T-helper 1 cell treated with Interleukin-12 subunit alpha and Interleukin-12 subunit beta and Interleukin-4 antibody, amounts not matched to agents 30 μg/mL and 1 μg/mL, for 36 hours (primary cell): ENCODE results near the gene USP36.
A peak's percentile ranks its signal among the peaks of the same experiment; 100 is the strongest.
"Not testable (repeated sequence)": the region's sequence is repeated elsewhere in the genome, so short reads cannot be mapped to it uniquely, and the experiment has no call there.

Experiments
- H3K27ac Mint-ChIP-seq: one replicate; pipeline ENCODE4 v1.8.0; 2021; ENCODE audit warnings: mild to moderate bottlenecking, mixed read lengths
- H3K27me3 Mint-ChIP-seq: one replicate; pipeline ENCODE4 v1.8.0; 2021; ENCODE audit warnings: low read depth, mixed read lengths
- H3K36me3 Mint-ChIP-seq: one replicate; pipeline ENCODE4 v1.8.0; 2021; ENCODE audit warnings: low read depth, mixed read lengths
- H3K4me1 Mint-ChIP-seq: one replicate; pipeline ENCODE4 v1.8.0; 2021; ENCODE audit warnings: low read depth, mixed read lengths
- H3K4me3 Mint-ChIP-seq: one replicate; pipeline ENCODE4 v1.8.0; 2021; ENCODE audit warnings: mild to moderate bottlenecking, moderate library complexity, mixed read lengths
- H3K9me3 Mint-ChIP-seq: one replicate; pipeline ENCODE4 v1.8.0; 2021; ENCODE audit warnings: mixed read lengths

Gene USP36

DNA sequence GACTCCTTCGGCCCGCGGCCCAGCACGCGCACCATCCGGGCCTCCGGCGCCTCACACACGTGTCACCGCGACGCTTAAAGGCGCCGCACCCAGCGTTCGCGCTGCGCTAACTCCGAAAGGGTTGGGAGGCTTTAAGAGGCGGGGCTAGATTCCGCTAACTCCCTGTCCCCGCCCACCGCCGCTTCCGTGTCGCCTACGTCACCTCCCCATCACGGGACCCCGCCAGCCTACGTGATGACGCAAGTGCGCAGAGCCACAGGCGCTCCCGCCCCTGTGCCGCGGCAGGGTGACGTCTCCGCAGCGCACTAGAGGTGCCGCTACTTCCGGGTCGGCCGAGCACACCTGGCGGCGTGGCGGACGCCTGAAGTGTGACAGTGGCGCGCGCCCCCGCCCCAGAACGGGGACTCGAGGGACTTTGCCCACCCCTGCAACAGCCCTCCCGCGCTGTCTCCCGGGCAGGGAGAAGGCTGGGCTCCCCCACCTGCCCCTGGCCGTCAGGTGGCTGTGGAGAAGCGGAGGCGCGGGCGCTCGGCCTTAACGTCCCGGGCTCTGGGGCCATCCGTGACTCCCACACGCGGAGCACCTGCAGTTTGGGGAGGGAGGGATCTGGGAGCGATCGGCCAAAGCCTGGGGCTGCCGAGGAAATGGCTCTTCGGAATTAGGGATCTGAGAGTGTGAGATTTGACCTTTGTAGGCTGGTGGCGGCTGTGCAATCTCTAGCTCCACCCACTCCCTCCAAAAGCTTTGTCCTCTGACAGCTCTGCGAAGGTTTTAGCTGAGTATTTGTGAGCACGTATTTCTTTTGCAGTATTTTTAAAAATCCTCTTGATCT lies at the start of gene USP36:
TSS of gene USP36 (minus strand) at position 35 of the 832 bp plus-strand sequence. CDS start 4,451 bp downstream, outside the sequence.
- H3K4me1 Mint-ChIP-seq, result peaks cover 43% of the 10 kb centered on the region
- H3K4me3 Mint-ChIP-seq, result peak within 1 kb of the TSS; percentile 87
- H3K27me3 Mint-ChIP-seq, result no peaks in the 10 kb centered on the region
- H3K27ac Mint-ChIP-seq, result peak within 1 kb of the TSS; percentile 90
- H3K9me3 Mint-ChIP-seq, result no peaks in the 10 kb centered on the region
- peaks cover 17% of the 10 kb centered on the region for H3K36me3 Mint-ChIP-seq

DNA sequence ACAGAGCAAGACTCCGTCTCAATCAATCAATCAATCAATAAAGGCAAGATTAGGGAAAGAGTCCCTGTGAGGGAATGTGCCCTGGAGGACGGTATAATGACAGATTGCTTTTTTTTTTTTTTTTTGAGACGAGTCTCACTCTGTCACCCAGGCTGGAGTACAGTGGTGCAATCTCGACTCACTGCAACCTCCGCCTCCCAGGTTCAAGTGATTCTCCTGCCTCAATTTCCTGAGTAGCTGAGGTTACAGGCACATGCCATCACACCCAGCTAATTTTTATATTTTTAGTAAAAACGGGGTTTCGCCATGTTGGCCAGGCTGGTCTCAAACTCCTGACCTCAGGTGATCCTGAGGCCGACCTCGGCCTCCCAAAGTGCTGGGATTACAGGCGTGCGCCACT lies 49.5 kb upstream of the USP36 start:
- not testable (repeated sequence) for H3K9me3 Mint-ChIP-seq, H3K36me3 Mint-ChIP-seq
- Mint-ChIP-seq H3K4me1 (peaks cover 35% of the 10 kb centered on the region), H3K4me3 (peak overlapping the region; percentile 41), H3K27me3 (peaks cover 26% of the 10 kb centered on the region), H3K27ac (peak overlapping the region; percentile 90)

DNA sequence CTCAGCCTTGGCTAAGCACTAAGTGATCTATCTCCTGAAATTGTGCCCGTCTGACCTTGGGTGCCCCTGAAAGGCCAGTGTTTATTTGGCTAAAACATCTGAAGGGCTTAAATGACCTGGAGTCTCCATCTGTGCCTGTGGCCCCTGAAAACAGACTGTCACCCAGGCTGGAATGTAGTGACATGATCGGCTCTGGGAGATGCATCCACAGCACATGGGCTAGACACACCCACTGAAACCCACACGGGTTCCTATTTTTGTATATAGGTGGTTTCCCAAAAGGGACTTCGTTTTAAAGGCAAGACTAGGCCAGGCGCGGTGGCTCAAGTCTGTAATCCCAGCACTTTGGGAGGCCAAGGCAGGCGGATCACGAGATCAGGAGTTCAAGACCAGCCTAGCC lies 48.9 kb upstream of the USP36 start:
- no peaks in the 10 kb centered on the region for H3K36me3 Mint-ChIP-seq
- peak overlapping the region; percentile 75 for H3K27ac Mint-ChIP-seq
- peak overlapping the region; percentile 56 for H3K4me3 Mint-ChIP-seq
- no peaks in the 10 kb centered on the region for H3K9me3 Mint-ChIP-seq
- peaks cover 35% of the 10 kb centered on the region for H3K4me1 Mint-ChIP-seq
- peaks cover 23% of the 10 kb centered on the region for H3K27me3 Mint-ChIP-seq

DNA sequence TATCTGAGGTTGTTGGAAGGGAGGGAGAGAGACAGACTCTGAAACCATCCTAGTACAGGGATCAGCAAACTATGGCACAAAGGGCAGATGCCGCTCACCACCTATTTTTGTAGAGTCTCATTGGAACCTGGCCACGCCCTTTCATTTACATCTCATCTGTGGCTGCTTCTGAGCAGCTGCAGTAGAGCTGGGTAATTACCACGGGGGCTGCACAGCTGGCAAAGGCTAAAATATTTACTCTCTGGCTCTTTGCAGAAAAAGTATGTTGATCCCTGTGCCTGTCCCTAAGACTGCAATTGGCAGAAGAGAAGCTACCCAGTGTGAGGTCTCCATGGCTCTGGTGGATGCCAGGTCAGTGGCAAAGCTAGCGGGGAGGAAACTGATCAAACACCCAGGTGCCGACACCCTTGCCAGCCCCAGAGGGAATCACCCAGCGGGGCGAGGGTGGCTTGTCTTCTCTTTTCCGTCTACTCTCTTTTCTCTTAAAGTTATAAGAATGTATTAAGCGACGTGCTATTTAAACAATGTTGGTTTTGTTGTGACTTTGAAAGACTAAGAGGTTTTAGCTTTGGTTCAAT lies 48.4 kb upstream of the USP36 start:
- Mint-ChIP-seq H3K9me3 (no peaks in the 10 kb centered on the region), H3K27ac (peak overlapping the region; percentile 75), H3K36me3 (no peaks in the 10 kb centered on the region), H3K4me3 (peak overlapping the region; percentile 56), H3K4me1 (peaks cover 35% of the 10 kb centered on the region), H3K27me3 (peaks cover 22% of the 10 kb centered on the region)

DNA sequence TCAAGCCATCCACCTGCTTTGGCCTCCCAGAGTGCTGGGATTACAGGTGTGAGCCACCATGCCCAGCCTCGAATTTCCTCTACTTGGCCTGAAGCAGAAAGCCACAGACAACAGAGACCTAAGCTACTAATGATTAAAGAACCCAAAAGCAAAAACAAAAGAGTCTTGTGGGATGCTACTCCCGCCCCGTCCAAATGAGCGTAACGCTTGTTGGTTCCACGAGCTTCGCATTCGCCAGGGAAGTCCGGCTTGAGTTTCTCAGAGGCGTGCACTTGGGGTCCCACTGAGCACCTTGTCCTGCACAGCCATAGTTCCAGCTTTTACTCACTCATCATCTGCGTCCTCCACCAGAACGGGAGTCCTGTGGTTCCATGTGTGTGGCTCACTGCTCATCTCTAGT lies 46.3 kb upstream of the USP36 start:
- no peak overlapping the region for H3K4me3 Mint-ChIP-seq
- peaks cover 32% of the 10 kb centered on the region for H3K4me1 Mint-ChIP-seq
- no peaks in the 10 kb centered on the region for H3K9me3 Mint-ChIP-seq
- H3K36me3 Mint-ChIP-seq, result no peaks in the 10 kb centered on the region
- no peak overlapping the region for H3K27ac Mint-ChIP-seq
- H3K27me3 Mint-ChIP-seq, result peaks cover 19% of the 10 kb centered on the region

DNA sequence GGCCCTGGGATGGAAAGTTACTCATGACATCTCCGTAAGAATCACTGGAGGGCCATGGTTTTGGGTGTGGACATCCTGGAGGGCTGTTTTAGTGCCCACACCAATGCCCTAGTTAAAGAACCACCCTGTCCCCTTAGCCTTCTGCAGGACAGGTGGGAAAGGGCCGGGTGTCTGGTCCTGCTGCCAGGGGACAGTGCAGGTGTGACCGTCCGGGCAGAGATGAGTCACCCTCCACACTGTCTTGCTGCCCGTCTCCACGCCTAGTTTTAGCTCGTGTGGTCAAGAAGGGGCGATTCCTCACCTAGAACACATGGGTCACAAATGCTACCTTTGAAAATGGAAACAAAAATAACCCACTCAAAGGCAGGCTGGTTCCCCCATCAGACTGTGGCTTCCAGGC lies 45.3 kb upstream of the USP36 start:
- H3K4me3 Mint-ChIP-seq, result no peak overlapping the region
- H3K27ac Mint-ChIP-seq, result no peak overlapping the region
- peaks cover 19% of the 10 kb centered on the region for H3K27me3 Mint-ChIP-seq
- H3K4me1 Mint-ChIP-seq, result peaks cover 22% of the 10 kb centered on the region
- no peaks in the 10 kb centered on the region for H3K36me3 Mint-ChIP-seq
- H3K9me3 Mint-ChIP-seq, result no peaks in the 10 kb centered on the region

DNA sequence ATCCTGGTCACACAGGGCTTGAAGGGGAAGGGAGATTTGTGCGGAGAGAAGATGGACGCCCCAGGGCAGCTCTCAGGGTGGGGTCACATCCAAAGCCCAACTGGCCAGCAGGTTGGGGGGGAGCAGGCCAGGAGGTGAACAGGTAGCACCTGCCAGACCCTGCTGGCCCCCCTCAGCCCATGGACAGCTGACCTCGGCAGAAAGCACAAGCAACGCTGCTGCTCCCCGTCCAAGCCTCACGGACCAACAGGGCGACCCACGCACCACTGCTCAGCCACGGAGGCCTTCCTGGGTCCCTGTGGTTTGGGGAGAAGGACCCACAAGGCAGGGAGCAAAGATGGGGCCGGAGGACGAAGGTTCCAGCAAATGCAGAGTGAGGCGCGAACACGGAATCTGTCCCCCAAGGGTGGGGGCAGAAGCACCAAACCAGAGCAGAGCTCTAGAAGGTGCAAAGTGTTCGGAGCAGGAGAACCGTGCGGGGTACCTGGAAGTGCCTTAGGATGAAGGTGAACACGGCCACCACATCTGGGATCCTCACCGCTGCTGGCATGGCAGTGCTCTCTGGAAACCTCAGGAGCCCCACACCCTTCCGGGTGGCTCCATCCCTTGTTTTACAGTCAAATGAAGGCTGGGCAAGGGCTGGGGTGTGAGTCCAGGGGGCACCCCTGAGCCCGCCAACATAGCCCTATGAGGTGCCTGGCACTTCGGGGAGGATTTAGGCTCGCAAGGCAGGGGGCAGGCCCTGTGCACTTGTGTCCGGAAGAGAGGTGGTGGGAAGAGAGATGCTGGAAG lies 44.5 kb upstream of the USP36 start:
- H3K27me3 Mint-ChIP-seq, result peaks cover 19% of the 10 kb centered on the region
- H3K27ac Mint-ChIP-seq, result no peak overlapping the region
- no peak overlapping the region for H3K4me3 Mint-ChIP-seq
- H3K9me3 Mint-ChIP-seq, result no peaks in the 10 kb centered on the region
- H3K36me3 Mint-ChIP-seq, result no peaks in the 10 kb centered on the region
- H3K4me1 Mint-ChIP-seq, result peaks cover 20% of the 10 kb centered on the region

DNA sequence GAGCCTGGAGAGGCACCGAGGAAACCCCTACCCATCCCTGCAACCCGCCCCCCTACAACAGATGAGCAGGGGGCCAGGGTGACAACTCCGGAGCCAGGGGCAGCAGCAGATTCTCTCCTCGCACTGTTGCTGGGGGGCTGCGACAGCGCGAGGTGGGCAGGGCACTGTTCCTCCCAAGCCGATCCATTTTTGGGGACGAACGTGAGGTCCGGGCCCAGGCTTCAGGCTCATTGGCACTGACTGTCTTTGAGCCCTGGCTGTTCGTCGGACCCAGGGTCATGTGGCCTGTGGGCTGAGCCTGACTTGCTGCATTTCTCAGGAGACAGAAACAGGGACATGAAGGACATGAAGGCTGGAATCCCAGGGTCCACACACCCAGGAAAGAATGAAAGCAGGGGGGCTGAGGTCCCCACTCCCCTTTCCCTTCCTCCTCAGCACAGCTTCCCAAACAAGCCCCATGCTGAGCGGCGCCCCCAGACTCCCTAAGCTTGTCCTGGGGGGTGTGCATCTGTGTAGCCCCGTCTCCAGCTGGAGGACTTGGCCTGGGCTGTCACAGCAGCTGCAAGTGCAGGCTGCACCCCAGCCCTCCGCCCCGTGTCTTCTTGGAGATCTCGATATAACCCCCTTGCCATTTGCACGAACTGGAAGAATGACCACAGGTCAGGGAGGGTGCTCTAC lies 43.7 kb upstream of the USP36 start:
- no peak overlapping the region for H3K4me3 Mint-ChIP-seq
- H3K36me3 Mint-ChIP-seq, result no peaks in the 10 kb centered on the region
- peaks cover 22% of the 10 kb centered on the region for H3K4me1 Mint-ChIP-seq
- H3K27ac Mint-ChIP-seq, result no peak overlapping the region
- H3K27me3 Mint-ChIP-seq, result peaks cover 15% of the 10 kb centered on the region
- H3K9me3 Mint-ChIP-seq, result no peaks in the 10 kb centered on the region

DNA sequence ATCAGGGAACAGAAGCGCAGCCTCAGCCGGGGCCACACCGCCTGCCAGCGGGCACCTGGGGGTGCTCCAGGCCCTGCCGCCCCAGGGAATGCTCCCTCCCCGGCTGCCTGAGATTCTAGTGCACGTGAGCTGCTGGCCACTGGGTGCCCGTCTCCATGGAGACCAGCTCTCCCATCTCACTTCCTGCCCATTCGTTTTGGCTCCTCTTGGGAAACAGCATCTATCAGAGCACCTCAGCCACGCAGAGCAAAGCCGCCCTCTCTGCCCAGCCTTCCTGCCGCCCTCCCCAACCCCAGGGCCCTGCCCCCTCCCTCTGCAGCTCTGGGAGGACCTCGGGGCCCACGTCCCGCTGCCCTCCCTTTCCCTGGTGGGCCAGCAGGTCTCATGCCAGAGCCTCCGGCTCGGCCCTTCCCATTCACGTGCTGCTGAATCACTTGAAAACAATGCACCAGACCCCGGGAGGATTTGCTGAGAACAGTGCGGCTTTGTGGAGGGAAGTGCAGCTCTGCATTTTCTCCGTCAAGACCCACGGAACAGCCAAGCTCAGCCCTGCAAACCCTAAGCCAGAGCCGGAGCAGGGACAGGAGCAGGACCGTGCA lies 43.0 kb upstream of the USP36 start:
- Mint-ChIP-seq H3K4me1 (peaks cover 22% of the 10 kb centered on the region), H3K9me3 (no peaks in the 10 kb centered on the region), H3K27me3 (peaks cover 16% of the 10 kb centered on the region), H3K27ac (no peak overlapping the region), H3K4me3 (no peak overlapping the region), H3K36me3 (no peaks in the 10 kb centered on the region)

DNA sequence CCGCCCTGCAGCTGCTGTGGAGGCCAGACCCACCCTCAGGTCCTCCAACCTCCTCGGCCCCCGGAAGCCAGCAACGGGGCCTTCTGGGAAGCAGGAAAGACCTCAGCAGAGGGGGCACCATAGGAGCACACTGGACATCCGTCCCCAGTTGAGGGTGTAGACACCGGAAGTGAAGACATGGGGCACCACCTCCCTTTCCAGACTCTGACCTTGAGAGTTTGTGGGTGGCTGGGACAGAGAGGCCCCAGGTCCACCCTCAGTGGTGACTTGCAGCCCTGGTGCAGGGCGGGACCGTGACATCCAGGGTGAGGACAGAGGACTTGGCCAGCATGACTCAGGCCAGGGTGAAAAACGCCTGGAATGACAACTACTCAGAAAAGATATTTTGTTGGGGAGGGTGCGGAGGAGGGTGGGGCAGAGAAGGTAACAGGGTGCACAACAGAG lies 42.5 kb upstream of the USP36 start:
- H3K27ac Mint-ChIP-seq, result no peak overlapping the region
- no peaks in the 10 kb centered on the region for H3K36me3 Mint-ChIP-seq
- H3K4me3 Mint-ChIP-seq, result no peak overlapping the region
- H3K9me3 Mint-ChIP-seq, result no peaks in the 10 kb centered on the region
- H3K27me3 Mint-ChIP-seq, result peaks cover 14% of the 10 kb centered on the region
- H3K4me1 Mint-ChIP-seq, result peaks cover 20% of the 10 kb centered on the region

DNA sequence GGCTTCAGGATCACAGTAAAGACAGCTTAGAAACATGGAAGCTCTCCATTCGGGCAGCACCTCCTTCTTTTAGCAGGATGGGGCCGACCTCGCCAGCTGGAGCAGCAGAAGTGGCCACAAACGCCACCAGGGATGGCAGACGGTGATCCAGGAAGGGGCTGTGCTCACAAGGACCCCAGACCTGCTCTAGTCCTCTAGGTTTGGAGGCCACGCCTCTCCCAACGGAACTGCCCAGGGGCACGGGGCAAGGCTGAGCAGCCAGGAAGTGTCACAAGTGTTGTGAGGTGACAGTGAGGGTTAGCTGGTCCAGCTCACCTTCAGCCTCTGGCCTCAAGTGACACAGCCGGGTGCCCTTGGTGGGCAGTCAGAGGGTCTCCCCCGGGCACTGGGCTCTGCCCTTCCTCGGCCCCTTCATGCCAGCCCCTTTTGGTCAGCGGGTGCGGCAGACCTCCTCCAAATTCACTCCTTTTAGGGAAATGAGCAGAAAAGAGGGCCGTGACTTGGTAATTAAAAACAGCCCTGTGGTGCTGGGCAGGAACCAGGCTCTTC lies 42.0 kb upstream of the USP36 start:
- Mint-ChIP-seq H3K36me3 (no peaks in the 10 kb centered on the region), H3K27ac (no peak overlapping the region), H3K4me3 (no peak overlapping the region), H3K4me1 (peaks cover 18% of the 10 kb centered on the region), H3K27me3 (peaks cover 10% of the 10 kb centered on the region), H3K9me3 (no peaks in the 10 kb centered on the region)

DNA sequence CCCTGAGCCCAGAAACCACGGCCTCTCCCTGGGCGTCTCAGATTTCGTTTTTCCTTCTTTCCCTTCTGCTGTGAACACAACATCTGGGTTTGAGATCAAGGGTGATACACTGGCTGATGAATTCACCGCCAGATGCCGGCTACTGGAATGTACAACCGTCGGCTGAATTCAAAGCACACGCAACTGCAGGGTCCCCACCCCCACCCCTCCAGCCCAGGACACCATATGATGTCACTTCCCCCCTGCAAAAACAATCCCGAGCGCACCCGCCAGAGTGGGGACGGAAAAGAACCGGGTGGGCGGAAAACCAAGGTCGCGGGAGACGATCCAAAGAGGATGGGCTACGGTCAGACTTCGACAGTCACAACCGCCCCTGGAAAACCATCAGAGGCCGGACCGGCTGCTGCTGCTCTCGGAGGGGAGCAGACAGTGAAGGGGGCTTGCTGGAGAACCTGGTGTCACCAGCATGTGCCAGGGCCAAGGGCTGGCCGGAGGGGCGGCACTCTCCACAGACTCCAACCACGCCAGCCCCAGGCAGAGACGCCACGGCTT lies 39.1 kb upstream of the USP36 start:
- H3K27me3 Mint-ChIP-seq, result peaks cover 20% of the 10 kb centered on the region
- H3K4me1 Mint-ChIP-seq, result peaks cover 18% of the 10 kb centered on the region
- no peaks in the 10 kb centered on the region for H3K36me3 Mint-ChIP-seq
- peak overlapping the region; percentile 52 for H3K4me3 Mint-ChIP-seq
- H3K27ac Mint-ChIP-seq, result peak overlapping the region; percentile 56
- H3K9me3 Mint-ChIP-seq, result no peaks in the 10 kb centered on the region

DNA sequence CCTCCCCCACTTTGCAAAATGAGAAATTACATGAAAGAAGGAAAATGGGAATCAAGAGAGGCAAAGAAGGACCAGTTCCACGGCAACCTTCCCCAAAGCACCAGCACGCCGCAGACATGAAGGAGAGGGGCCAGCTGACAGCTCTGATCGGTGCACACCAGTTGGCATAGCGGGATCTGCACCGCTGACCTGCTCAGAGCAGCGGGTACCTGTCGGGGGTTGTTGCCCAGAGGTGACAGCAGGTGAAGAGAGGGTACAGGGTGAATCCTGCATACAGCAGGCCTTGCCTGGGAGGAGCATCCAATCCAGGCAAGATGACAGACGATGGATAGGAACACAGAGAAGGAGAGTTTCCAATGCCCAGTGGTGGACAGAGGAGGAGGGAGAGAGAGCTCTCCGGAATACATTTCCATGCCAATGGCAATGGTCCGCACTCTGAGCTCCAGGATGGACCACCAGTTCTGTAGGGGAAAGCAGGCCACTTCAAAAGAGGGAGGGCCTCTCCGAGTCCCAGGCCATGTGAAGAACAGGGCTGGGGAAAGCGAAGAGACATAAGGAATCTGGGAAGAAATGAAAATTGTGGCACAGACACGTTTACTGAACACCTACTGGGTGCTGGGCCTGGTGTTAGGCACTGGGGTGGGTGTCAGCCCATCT lies 38.4 kb upstream of the USP36 start:
- peak overlapping the region; percentile 38 for H3K4me3 Mint-ChIP-seq
- H3K27me3 Mint-ChIP-seq, result peaks cover 25% of the 10 kb centered on the region
- H3K9me3 Mint-ChIP-seq, result no peaks in the 10 kb centered on the region
- H3K4me1 Mint-ChIP-seq, result peaks cover 18% of the 10 kb centered on the region
- no peaks in the 10 kb centered on the region for H3K36me3 Mint-ChIP-seq
- H3K27ac Mint-ChIP-seq, result peak overlapping the region; percentile 73
